Neural cell (in vitro differentiated cells): ENCODE results near the gene PRSS21. TPM values are rescaled to one million over a fixed set of nuclear protein-coding genes. Genes with fewer than 3 reads are reported as not detected.

Experiments
- H2AFZ ChIP-seq: fragments of 200-600, 300-800 bp; sonication (generic), shearing (Covaris generic); 2 replicates; pipeline ENCODE4 v1.6.0; 2014; ENCODE audit warnings: low read depth, mild to moderate bottlenecking, antibody characterized with exemption, low read length, moderate library complexity
- H3F3A ChIP-seq: fragments of 200-600 bp; shearing (Covaris generic); 2 replicates; pipeline ENCODE4 v1.6.1; 2016; ENCODE audit warnings: mild to moderate bottlenecking, moderate library complexity, mixed read lengths, antibody characterized with exemption, low read length; ENCODE audit not compliant: insufficient read depth, poor library complexity, severe bottlenecking
- H3K27ac ChIP-seq: fragments of 200-600, 300-800 bp; sonication (generic), shearing (Covaris generic); 2 replicates; pipeline ENCODE4 v1.5.1; 2014; ENCODE audit warnings: mild to moderate bottlenecking, low read length, moderate library complexity
- H3K27me3 ChIP-seq: fragments of 300-800, 200-600 bp; sonication (generic), shearing (Covaris generic); 2 replicates; pipeline ENCODE4 v1.6.0; 2014; ENCODE audit warnings: mild to moderate bottlenecking, low read depth, low read length, moderate library complexity; ENCODE audit not compliant: insufficient read depth
- H3K36me3 ChIP-seq: fragments of 300-800, 200-600 bp; sonication (generic), shearing (Covaris generic); 2 replicates; pipeline ENCODE4 v1.5.1; 2014; ENCODE audit warnings: mild to moderate bottlenecking, antibody characterized with exemption, low read length, moderate library complexity; ENCODE audit not compliant: insufficient read depth
- H3K4me2 ChIP-seq: fragments of 300-800, 200-600 bp; sonication (generic), shearing (Covaris generic); 2 replicates; pipeline ENCODE4 v1.6.0; 2014; ENCODE audit warnings: mild to moderate bottlenecking, low read length
- H3K4me3 ChIP-seq: fragments of 300-800, 200-600 bp; sonication (generic), shearing (Covaris generic); 2 replicates; pipeline ENCODE4 v1.5.1; 2014; ENCODE audit warnings: mild to moderate bottlenecking, low read length, moderate library complexity
- H3K79me2 ChIP-seq: fragments of 200-600 bp; shearing (Covaris generic); replicated peaks from 2 replicates; pipeline ENCODE4 v1.6.0; 2014; ENCODE audit warnings: mild to moderate bottlenecking, low read length, moderate library complexity; ENCODE audit not compliant: insufficient read depth
- H3K9ac ChIP-seq: fragments of 300-800, 200-600 bp; sonication (generic), shearing (Covaris generic); 2 replicates; pipeline ENCODE4 v1.6.1; 2016; ENCODE audit warnings: mild to moderate bottlenecking, low read length, mixed read lengths
- H3K9me2 ChIP-seq: fragments of 200-600 bp; shearing (Covaris generic); 2 replicates; pipeline ENCODE4 v1.6.1; 2016; ENCODE audit warnings: mild to moderate bottlenecking, low read length, mixed read lengths; ENCODE audit not compliant: insufficient read depth
- H3K9me3 ChIP-seq: fragments of 200-600, 300-800 bp; sonication (generic), shearing (Covaris generic); 2 replicates; pipeline ENCODE4 v1.6.1; 2016; ENCODE audit warnings: mild to moderate bottlenecking, mixed run types, low read length, moderate library complexity, mixed read lengths
- H4K20me1 ChIP-seq: fragments of 200-600 bp; shearing (Covaris generic); 2 replicates; pipeline ENCODE4 v1.6.1; 2016; ENCODE audit warnings: mild to moderate bottlenecking, mixed run types; ENCODE audit not compliant: insufficient read depth
- EP300 ChIP-seq: fragments of 450-650 bp; conservative IDR thresholded peaks from 2 replicates; pipeline ENCODE4 v1.6.1; 2014; ENCODE audit warnings: antibody characterized with exemption, mild to moderate bottlenecking, moderate library complexity; ENCODE audit not compliant: poor library complexity, severe bottlenecking
- EZH2 ChIP-seq: fragments of 200-600, 300-800 bp; shearing (Covaris generic), sonication (generic); IDR thresholded peaks from 2 replicates; pipeline ENCODE4 v1.6.1; 2014; ENCODE audit warnings: antibody characterized with exemption, low read length, borderline replicate concordance, mild to moderate bottlenecking; ENCODE audit not compliant: insufficient read depth, poor library complexity, severe bottlenecking
- MXI1 ChIP-seq: fragments of 450-650 bp; conservative IDR thresholded peaks from 2 replicates; pipeline ENCODE4 v1.6.1; 2014; ENCODE audit warnings: antibody characterized with exemption, mild to moderate bottlenecking; ENCODE audit not compliant: poor library complexity, severe bottlenecking
- POLR2AphosphoS5 ChIP-seq: IDR thresholded peaks from 2 replicates; pipeline ENCODE4 v1.6.1; 2012
- RAD21 ChIP-seq: fragments of 450-650 bp; conservative IDR thresholded peaks from 2 replicates; pipeline ENCODE4 v1.6.1; 2014; ENCODE audit warnings: antibody characterized with exemption, mild to moderate bottlenecking, moderate library complexity
- SMC3 ChIP-seq: fragments of 450-650 bp; conservative IDR thresholded peaks from 2 replicates; pipeline ENCODE4 v1.6.1; 2014; ENCODE audit warnings: antibody characterized with exemption, mild to moderate bottlenecking, moderate library complexity; ENCODE audit not compliant: poor library complexity
- TAF1 ChIP-seq: IDR thresholded peaks from 2 replicates; pipeline ENCODE4 v1.6.1; 2012; ENCODE audit warnings: low read depth
- polyA plus RNA-seq: library from polyadenylated mRNA; depleted of rRNA; stranded (reverse); fragments of >200 nt; gene quantifications from 2 replicates; pipeline ENCODE4 v1.2.3, GENCODE V29; 2014
- TF ChIP-seq, protein P1 (sequence below): IDR thresholded peaks from 2 replicates; pipeline ENCODE4 v1.6.1; 2012; ENCODE audit warnings: borderline replicate concordance
- TF ChIP-seq, protein P2 (sequence below): fragments of 450-650 bp; IDR thresholded peaks from 2 replicates; pipeline ENCODE4 v1.5.1; 2014; ENCODE audit warnings: antibody characterized with exemption, mild to moderate bottlenecking, moderate library complexity; ENCODE audit not compliant: poor library complexity, severe bottlenecking

PRSS21 gene
- polyA plus RNA-seq, 1 donor from 2014 or later, result not detected

- H3K9me3 ChIP-seq, result no peaks in the 10 kb centered on the region
- H3F3A ChIP-seq, result no peaks in the 10 kb centered on the region
- H4K20me1 ChIP-seq, result no peaks in the 10 kb centered on the region
- no peak overlapping the region for H2AFZ ChIP-seq
- no peak overlapping the region for H3K4me2 ChIP-seq
- H3K36me3 ChIP-seq, result no peaks in the 10 kb centered on the region
- no peak for TF ChIP-seq SMC3
- TF ChIP-seq MXI1, result no peak
- TF ChIP-seq EP300, result no peak
- no peak for TF ChIP-seq TAF1
- TF ChIP-seq POLR2AphosphoS5, result no peak
- no peak for TF ChIP-seq RAD21
- no peak for TF ChIP-seq EZH2
- TF ChIP-seq, protein P1, sequence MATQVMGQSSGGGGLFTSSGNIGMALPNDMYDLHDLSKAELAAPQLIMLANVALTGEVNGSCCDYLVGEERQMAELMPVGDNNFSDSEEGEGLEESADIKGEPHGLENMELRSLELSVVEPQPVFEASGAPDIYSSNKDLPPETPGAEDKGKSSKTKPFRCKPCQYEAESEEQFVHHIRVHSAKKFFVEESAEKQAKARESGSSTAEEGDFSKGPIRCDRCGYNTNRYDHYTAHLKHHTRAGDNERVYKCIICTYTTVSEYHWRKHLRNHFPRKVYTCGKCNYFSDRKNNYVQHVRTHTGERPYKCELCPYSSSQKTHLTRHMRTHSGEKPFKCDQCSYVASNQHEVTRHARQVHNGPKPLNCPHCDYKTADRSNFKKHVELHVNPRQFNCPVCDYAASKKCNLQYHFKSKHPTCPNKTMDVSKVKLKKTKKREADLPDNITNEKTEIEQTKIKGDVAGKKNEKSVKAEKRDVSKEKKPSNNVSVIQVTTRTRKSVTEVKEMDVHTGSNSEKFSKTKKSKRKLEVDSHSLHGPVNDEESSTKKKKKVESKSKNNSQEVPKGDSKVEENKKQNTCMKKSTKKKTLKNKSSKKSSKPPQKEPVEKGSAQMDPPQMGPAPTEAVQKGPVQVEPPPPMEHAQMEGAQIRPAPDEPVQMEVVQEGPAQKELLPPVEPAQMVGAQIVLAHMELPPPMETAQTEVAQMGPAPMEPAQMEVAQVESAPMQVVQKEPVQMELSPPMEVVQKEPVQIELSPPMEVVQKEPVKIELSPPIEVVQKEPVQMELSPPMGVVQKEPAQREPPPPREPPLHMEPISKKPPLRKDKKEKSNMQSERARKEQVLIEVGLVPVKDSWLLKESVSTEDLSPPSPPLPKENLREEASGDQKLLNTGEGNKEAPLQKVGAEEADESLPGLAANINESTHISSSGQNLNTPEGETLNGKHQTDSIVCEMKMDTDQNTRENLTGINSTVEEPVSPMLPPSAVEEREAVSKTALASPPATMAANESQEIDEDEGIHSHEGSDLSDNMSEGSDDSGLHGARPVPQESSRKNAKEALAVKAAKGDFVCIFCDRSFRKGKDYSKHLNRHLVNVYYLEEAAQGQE, result no peak
- H3K27ac ChIP-seq, result no peak overlapping the region
- H3K27me3 ChIP-seq, result no peaks in the 10 kb centered on the region
- no peak overlapping the region for H3K4me3 ChIP-seq
- H3K9me2 ChIP-seq, result no peaks in the 10 kb centered on the region
- no peak overlapping the region for H3K9ac ChIP-seq
- H3K79me2 ChIP-seq, result no peaks in the 10 kb centered on the region
Observed at GRCh38 chr16:2828876-2829430, 11.9 kb downstream of the PRSS21 start.

DNA sequence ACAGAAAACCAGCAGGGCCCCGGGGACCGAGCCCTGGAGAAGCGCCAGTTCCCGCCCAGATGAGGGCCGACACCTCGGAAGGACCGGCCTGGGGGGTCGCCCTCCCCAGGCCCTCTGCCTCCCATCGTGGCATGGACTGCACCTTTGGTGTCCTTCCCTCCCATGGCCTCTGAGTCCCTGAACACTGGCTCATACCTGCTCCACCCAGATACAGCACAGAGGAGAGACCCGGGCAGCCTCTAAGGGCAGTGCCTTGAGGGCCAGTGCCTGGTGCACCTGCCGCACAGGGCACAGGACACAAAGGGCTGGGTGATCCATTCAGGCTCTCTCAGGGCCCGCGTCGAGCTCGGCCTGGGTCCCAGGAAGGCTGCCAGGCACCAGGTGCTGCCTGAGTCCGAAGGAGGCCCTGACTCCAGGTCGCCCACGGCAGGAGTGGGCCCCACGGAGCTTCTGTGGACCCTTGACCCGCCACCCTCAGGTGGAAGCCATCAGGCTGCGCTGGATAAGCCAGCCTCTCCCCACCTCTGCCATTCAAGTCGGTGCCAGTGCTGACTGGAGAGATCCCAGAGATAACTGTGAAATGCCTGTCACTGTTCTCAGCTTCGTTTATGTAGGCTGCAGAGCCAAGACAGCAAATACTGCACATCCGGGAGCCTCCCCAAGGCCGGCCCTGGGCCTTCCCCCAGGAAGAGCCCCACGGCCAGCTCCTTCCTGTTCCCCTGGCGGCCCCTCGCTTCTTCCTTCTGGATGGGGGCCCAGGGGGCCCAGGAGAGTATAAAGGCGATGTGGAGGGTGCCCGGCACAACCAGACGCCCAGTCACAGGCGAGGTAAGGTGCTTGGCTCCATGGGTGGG, 12.7 kb downstream of the PRSS21 start, which contains the start of gene ZG16B:
Gene ZG16B (plus strand): TSS at position 803 of the 854 bp plus-strand sequence. CDS start 139 bp downstream, outside the sequence.
- Histone ChIP-seq H3K4me2 (no peak within 1 kb of the TSS), H3K9ac (no peak within 1 kb of the TSS), H3F3A (no peaks in the 10 kb centered on the region), H3K9me2 (no peaks in the 10 kb centered on the region), H3K27ac (no peak within 1 kb of the TSS), H3K36me3 (no peaks in the 10 kb centered on the region), H3K79me2 (no peaks in the 10 kb centered on the region), H3K4me3 (no peak within 1 kb of the TSS), H4K20me1 (no peaks in the 10 kb centered on the region), H2AFZ (no peak within 1 kb of the TSS), H3K27me3 (no peaks in the 10 kb centered on the region), H3K9me3 (no peaks in the 10 kb centered on the region)
- TF ChIP-seq EP300 (no peak), EZH2 (no peak), MXI1 (no peak), TAF1 (no peak), RAD21 (no peak), POLR2AphosphoS5 (no peak), SMC3 (no peak)
- TF ChIP-seq, protein P1, result no peak
- TF ChIP-seq, protein P2, sequence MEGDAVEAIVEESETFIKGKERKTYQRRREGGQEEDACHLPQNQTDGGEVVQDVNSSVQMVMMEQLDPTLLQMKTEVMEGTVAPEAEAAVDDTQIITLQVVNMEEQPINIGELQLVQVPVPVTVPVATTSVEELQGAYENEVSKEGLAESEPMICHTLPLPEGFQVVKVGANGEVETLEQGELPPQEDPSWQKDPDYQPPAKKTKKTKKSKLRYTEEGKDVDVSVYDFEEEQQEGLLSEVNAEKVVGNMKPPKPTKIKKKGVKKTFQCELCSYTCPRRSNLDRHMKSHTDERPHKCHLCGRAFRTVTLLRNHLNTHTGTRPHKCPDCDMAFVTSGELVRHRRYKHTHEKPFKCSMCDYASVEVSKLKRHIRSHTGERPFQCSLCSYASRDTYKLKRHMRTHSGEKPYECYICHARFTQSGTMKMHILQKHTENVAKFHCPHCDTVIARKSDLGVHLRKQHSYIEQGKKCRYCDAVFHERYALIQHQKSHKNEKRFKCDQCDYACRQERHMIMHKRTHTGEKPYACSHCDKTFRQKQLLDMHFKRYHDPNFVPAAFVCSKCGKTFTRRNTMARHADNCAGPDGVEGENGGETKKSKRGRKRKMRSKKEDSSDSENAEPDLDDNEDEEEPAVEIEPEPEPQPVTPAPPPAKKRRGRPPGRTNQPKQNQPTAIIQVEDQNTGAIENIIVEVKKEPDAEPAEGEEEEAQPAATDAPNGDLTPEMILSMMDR, result no peak
